GM23248 (cell line): ENCODE measurements around the gene QKI.

Experiments used
- EZH2 ChIP-seq: fragments of 200-600 bp; sonication (generic); IDR thresholded peaks from 2 replicates; pipeline ENCODE4 v1.6.1; 2018; ENCODE audit warnings: antibody characterized with exemption, mild to moderate bottlenecking; ENCODE audit not compliant: insufficient read depth, poor library complexity, severe bottlenecking
- EZH2phosphoT487 ChIP-seq: fragments of 200-600 bp; sonication (generic); IDR thresholded peaks from 2 replicates; pipeline ENCODE4 v1.6.1; 2018; ENCODE audit warnings: antibody characterized with exemption, moderate library complexity, mild to moderate bottlenecking, low read depth; ENCODE audit not compliant: insufficient read depth

DNA sequence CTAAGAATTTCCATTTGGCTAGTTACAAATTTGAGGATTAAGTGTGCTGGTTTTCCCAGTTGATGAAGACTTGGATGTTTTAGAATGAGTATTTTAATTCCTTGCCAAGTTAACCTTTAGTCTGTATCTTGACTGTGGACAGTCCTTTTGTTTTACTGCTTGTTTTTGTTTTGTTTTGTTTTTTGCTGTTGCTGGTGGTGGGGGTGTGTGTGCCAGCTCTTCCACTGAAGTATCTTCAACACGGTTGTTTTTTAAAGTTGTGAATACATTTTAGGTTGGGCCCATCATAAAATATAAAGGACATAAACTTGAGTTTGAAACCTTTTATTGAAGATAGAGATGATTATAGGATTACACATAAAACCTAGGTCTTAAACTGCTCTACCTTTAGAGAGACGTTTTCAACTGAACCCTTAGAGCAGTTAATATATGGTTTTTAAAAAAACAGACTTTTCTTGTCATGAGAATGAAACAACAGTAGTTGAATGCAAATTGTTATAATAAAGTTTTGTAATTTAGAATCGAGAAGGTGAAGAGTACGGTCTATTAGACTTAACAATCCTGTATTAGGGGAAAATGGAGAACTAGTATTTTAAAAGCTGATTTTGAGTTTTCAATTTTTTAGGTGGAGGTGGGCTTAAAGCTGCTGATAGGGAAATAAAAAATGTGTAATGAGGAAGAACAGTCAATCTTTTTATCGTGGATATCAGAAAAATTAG lies 4.0 kb downstream of the QKI start:
- TF ChIP-seq EZH2phosphoT487 (no peak), EZH2 (no peak)
